Esophagus muscularis mucosa (tissue), 4 donors: ENCODE measurements around the gene ARID2. TPM values are rescaled to one million over a fixed set of nuclear protein-coding genes. Genes with fewer than 3 reads are reported as not detected.

Source experiments
- DNase-seq: peaks from one replicate; pipeline ENCODE4 v3.0.0-alpha.2; 2017; ENCODE audit errors: extremely low spot score
- H3K27ac ChIP-seq, 4 donors: fragments of 200-600 bp; sonication (generic); replicated peaks in 1 of 4; 1 replicate in 3 of 4; 2 replicates in 1 of 4; pipeline ENCODE4 v1.5.1; 2016 to 2019; ENCODE audit warnings: mild to moderate bottlenecking in 1 of 4
- H3K27me3 ChIP-seq, 4 donors: fragments of 200-600 bp; sonication (generic); one replicate each; pipeline versions ENCODE4 v1.5.1 to v1.6.0; 2016 to 2019
- H3K36me3 ChIP-seq, 4 donors: fragments of 200-600 bp; sonication (generic); one replicate each; pipeline ENCODE4 v1.5.1; 2016 to 2019
- H3K4me1 ChIP-seq, 4 donors: fragments of 200-600 bp; sonication (generic); one replicate each; pipeline ENCODE4 v1.5.1; 2016 to 2019
- H3K4me3 ChIP-seq, 4 donors: fragments of 200-600 bp; sonication (generic); 1 replicate in 2 of 4; 2 replicates in 2 of 4; pipeline ENCODE4 v1.5.1; 2016 to 2019; ENCODE audit warnings: mild to moderate bottlenecking in 4 of 4, moderate library complexity in 1 of 4
- H3K9me3 ChIP-seq, 4 donors: fragments of 200-600 bp; sonication (generic); 1 replicate in 3 of 4; 2 replicates in 1 of 4; pipeline ENCODE4 v1.5.1; 2016 to 2019
- CTCF ChIP-seq, 3 experiments: fragments of 200-600 bp in 2 of 3; fragments of 450-650 bp in 1 of 3; sonication (generic) in 2 of 3; IDR thresholded peaks; one replicate each; pipeline ENCODE4 v1.5.1; 2017 to 2019; ENCODE audit warnings: antibody characterized with exemption in 3 of 3, mild to moderate bottlenecking in 2 of 3, moderate library complexity in 1 of 3
- EP300 ChIP-seq: sonication (generic); formaldehyde crosslinking; IDR thresholded peaks from one replicate; pipeline ENCODE4 v1.6.1; 2017; ENCODE audit warnings: antibody characterized with exemption
- POLR2A ChIP-seq: fragments of 450-650 bp; IDR thresholded peaks from one replicate; pipeline ENCODE4 v1.6.1; 2017; ENCODE audit warnings: antibody characterized with exemption, moderate library complexity, mild to moderate bottlenecking, low read depth
- POLR2AphosphoS5 ChIP-seq, 2 donors: sonication (generic); formaldehyde crosslinking; IDR thresholded peaks; one replicate each; pipeline ENCODE4 v1.6.1; 2017; ENCODE audit warnings: antibody characterized with exemption in 2 of 2
- WGBS: methylation state at CpG from one replicate; pipeline ENCODE4 v1.1.5; 2018; 5-methylcytosine and 5-hydroxymethylcytosine counted together
- intact Hi-C: fragments of 100-400 bp; cut with DNase I; formaldehyde crosslinking; loops from one replicate; pipeline ENCODE4 v1.15.1; 2023
- total RNA-seq, 4 donors: library from RNA; depleted of rRNA; stranded (reverse); fragments of >200 nt; gene quantifications; one replicate each; pipeline versions ENCODE4 v1.1.0 to v1.2.1, GENCODE V29; 2016

Gene ARID2
- total RNA-seq = 10 to 100 TPM; 24.0 to 45.3 (median 33.0) TPM

- no peak for DNase-seq
- TF ChIP-seq POLR2A (no peak), POLR2AphosphoS5 (IDR thresholded peaks at IDR 0.05) (peak; percentile 23 to 46), CTCF (IDR thresholded peaks at IDR 0.05) (no peak), EP300 (no peak)
- under 1% methylated on average over 38 of the region's 88 CpGs for WGBS
- peak within 1 kb of the TSS; percentile 98 to 100 (median 99) for H3K27ac ChIP-seq
- intact Hi-C loops = loop anchor here (1.0 to 10.0 kb wide), 2 partner anchors 261 to 515 kb away; partner anchors contain the start of genes ANO6 and SCAF11
- H3K4me1 ChIP-seq = peaks cover 39 to 47% (median 44%) of the 10 kb centered on the region in 4 donors
- H3K9me3 ChIP-seq = no peaks in the 10 kb centered on the region
- H3K36me3 ChIP-seq = no peaks in the 10 kb centered on the region
- no peaks in the 10 kb centered on the region for H3K27me3 ChIP-seq
- peak within 1 kb of the TSS; percentile 83 to 88 (median 87) for H3K4me3 ChIP-seq
These were observed at the start of gene ARID2 for GRCh38 chr12:45729233-45730083. ARID2 (plus strand) TSS chr12:45729706; CDS start chr12:45729837, 131 bp downstream.

GRCh38 chr12:45680362-45680761, 49.1 kb upstream of the ARID2 start:
- Histone ChIP-seq H3K27me3 (no peaks in the 10 kb centered on the region), H3K36me3 (no peaks in the 10 kb centered on the region), H3K4me1 (no peaks in the 10 kb centered on the region), H3K27ac (no peak overlapping the region), H3K4me3 (no peak overlapping the region), H3K9me3 (no peaks in the 10 kb centered on the region)
- intact Hi-C loops = no loop called here
- no peak for DNase-seq
- no peak for TF ChIP-seq CTCF (IDR thresholded peaks at IDR 0.05)
- TF ChIP-seq EP300 = no peak
- no peak for TF ChIP-seq POLR2A

GRCh38 chr12:45681465-45681864, 48.0 kb upstream of the ARID2 start:
- Histone ChIP-seq H3K4me3 (no peak overlapping the region), H3K9me3 (no peaks in the 10 kb centered on the region), H3K27me3 (no peaks in the 10 kb centered on the region), H3K27ac (no peak overlapping the region), H3K36me3 (no peaks in the 10 kb centered on the region), H3K4me1 (no peaks in the 10 kb centered on the region)
- DNase-seq = no peak
- intact Hi-C loops = no loop called here
- TF ChIP-seq CTCF (IDR thresholded peaks at IDR 0.05) (no peak), POLR2A (no peak), POLR2AphosphoS5 (IDR thresholded peaks at IDR 0.05) (no peak), EP300 (no peak)

- Histone ChIP-seq H3K27me3 (no peaks in the 10 kb centered on the region), H3K4me1 (no peaks in the 10 kb centered on the region), H3K9me3 (no peaks in the 10 kb centered on the region), H3K4me3 (no peak overlapping the region), H3K36me3 (no peaks in the 10 kb centered on the region), H3K27ac (no peak overlapping the region)
- no peak for TF ChIP-seq POLR2AphosphoS5 (IDR thresholded peaks at IDR 0.05)
- no peak for TF ChIP-seq EP300
- TF ChIP-seq POLR2A = no peak
- no peak for TF ChIP-seq CTCF (IDR thresholded peaks at IDR 0.05)
- intact Hi-C loops = no loop called here
- DNase-seq = no peak
- WGBS = 88% methylated on average over 1 of the region's 1 CpG
These were observed 43.8 kb upstream of the ARID2 start for GRCh38 chr12:45685680-45686079.
